HCT116 (cell line): ENCODE measurements around the gene SLC4A2. TPM values are rescaled to one million over a fixed set of nuclear protein-coding genes. Genes with fewer than 3 reads are reported as not detected.
A peak's percentile ranks its signal among the peaks of the same experiment; 100 is the strongest.

Experiments
- ATAC-seq: fragments of 200-7000 bp; cut with Tn5 transposase; 2 replicates; pipeline ENCODE4 v1.9.1; 2020; ENCODE audit warnings: mild to moderate bottlenecking, moderate library complexity
- BruUV-seq: library from RNA; stranded (reverse); fragments of 400-500 nt; replicated peaks from 2 replicates; lab custom pipeline; 2021; lab: Mats Ljungman, UMichigan
- CTCF ChIA-PET: fragments of 300-600 bp; sonication (Branson Sonifier 250); formaldehyde crosslinking; loops from one replicate; lab custom pipeline; 2021; ENCODE audit warnings: antibody characterized with exemption; lab: Charles Lee
- POLR2A ChIA-PET: fragments of 300-600, 350-600 bp; sonication (Branson Sonifier 250); formaldehyde crosslinking; loops from one replicate; lab custom pipeline; 2021; ENCODE audit warnings: antibody characterized with exemption; lab: Charles Lee
- RAD21 ChIA-PET, 2 experiments: fragments of 300-600 bp; sonication (Branson Sonifier 250); formaldehyde crosslinking; loops; one replicate each; lab custom pipeline; 2023; ENCODE audit warnings: low total read pairs in 2 of 2; ENCODE audit not compliant: uncharacterized antibody in 2 of 2, unreplicated experiment in 2 of 2, low non-redundant PET in 1 of 2; lab: Charles Lee
- DNase-seq: peaks from one replicate; pipeline ENCODE4 v3.0.0-alpha.2; 2010; ENCODE audit warnings: low read depth, low spot score
- H2AFZ ChIP-seq: fragments of 200-600 bp; shearing (Covaris generic), sonication (generic); 2 replicates; pipeline ENCODE4 v1.6.1; 2017; ENCODE audit warnings: low read depth, mixed run types, mixed read lengths, antibody characterized with exemption, low read length; ENCODE audit not compliant: poor library complexity, severe bottlenecking
- H3K27ac ChIP-seq: 2 replicates; pipeline ENCODE4 v1.5.1; 2012; ENCODE audit warnings: low read depth, low read length
- H3K27me3 ChIP-seq: fragments of 200-600 bp; sonication (generic); 2 replicates; pipeline ENCODE4 v1.6.1; 2016; ENCODE audit warnings: mixed run types, low read length, mixed read lengths; ENCODE audit not compliant: insufficient read depth
- H3K36me3 ChIP-seq, 2 experiments: fragments of 200-500 bp in 1 of 2; fragments of 200-600 bp in 1 of 2; sonication (Bioruptor generic) in 1 of 2; sonication (generic) in 1 of 2; 2 replicates each; pipeline versions ENCODE4 v1.5.1 to v1.6.1; 2014 to 2016; ENCODE audit warnings: low read length in 2 of 2, inconsistent platforms in 1 of 2, mixed read lengths in 1 of 2, mixed run types in 1 of 2; ENCODE audit not compliant: insufficient read depth in 2 of 2, control insufficient read depth in 1 of 2
- H3K4me1 ChIP-seq, 2 experiments: fragments of 200-600 bp in 1 of 2; sonication (generic) in 1 of 2; 2 replicates each; pipeline versions ENCODE4 v1.5.1 to v1.6.1; 2012 to 2017; ENCODE audit warnings: low read length in 2 of 2, inconsistent platforms in 1 of 2, mild to moderate bottlenecking in 1 of 2, mixed read lengths in 1 of 2, mixed run types in 1 of 2, moderate library complexity in 1 of 2; ENCODE audit not compliant: insufficient read depth in 2 of 2, control insufficient read depth in 1 of 2
- H3K4me2 ChIP-seq: fragments of 200-600 bp; sonication (generic); 2 replicates; pipeline ENCODE4 v1.6.1; 2017; ENCODE audit warnings: mixed run types, low read length, mixed read lengths
- H3K4me3 ChIP-seq, 2 experiments: fragments of 200-600 bp in 1 of 2; sonication (generic) in 1 of 2; replicated peaks in 1 of 2; 2 replicates each; pipeline ENCODE4 v1.5.1; 2011 to 2016; ENCODE audit warnings: low read length in 2 of 2, control low read depth in 1 of 2, low read depth in 1 of 2, mild to moderate bottlenecking in 1 of 2, mixed read lengths in 1 of 2, mixed run types in 1 of 2
- H3K79me2 ChIP-seq: fragments of 200-600 bp; sonication (generic); 2 replicates; pipeline ENCODE4 v1.6.1; 2017; ENCODE audit warnings: mild to moderate bottlenecking, mixed run types, low read length, moderate library complexity, mixed read lengths; ENCODE audit not compliant: insufficient read depth
- H3K9ac ChIP-seq: fragments of 200-600 bp; sonication (generic); 2 replicates; pipeline ENCODE4 v1.6.1; 2016; ENCODE audit warnings: low read length, mixed read lengths
- H3K9me2 ChIP-seq: fragments of 200-600 bp; sonication (generic), shearing (Covaris generic); 2 replicates; pipeline ENCODE4 v1.6.1; 2017; ENCODE audit warnings: mixed run types, mild to moderate bottlenecking, moderate library complexity; ENCODE audit not compliant: insufficient read depth
- H3K9me3 ChIP-seq, 2 experiments: fragments of 200-500 bp in 1 of 2; fragments of 200-600 bp in 1 of 2; sonication (Bioruptor generic) in 1 of 2; sonication (generic) in 1 of 2; 2 replicates each; pipeline ENCODE4 v1.6.1; 2014 to 2017; ENCODE audit warnings: low read length in 2 of 2, mixed read lengths in 2 of 2, inconsistent platforms in 1 of 2, low read depth in 1 of 2, mild to moderate bottlenecking in 1 of 2, mixed run types in 1 of 2, moderate library complexity in 1 of 2; ENCODE audit not compliant: control insufficient read depth in 1 of 2, insufficient read depth in 1 of 2
- H4K20me1 ChIP-seq: fragments of 200-600 bp; sonication (generic), shearing (Covaris generic); 2 replicates; pipeline ENCODE4 v1.6.1; 2017; ENCODE audit warnings: mixed run types, mild to moderate bottlenecking, moderate library complexity; ENCODE audit not compliant: insufficient read depth
- POLR2AphosphoS5 ChIP-seq: IDR thresholded peaks from 2 replicates; pipeline ENCODE4 v1.6.1; 2011; ENCODE audit warnings: mild to moderate bottlenecking, low read depth, low read length, moderate library complexity
- RAD21 ChIP-seq: IDR thresholded peaks from 2 replicates; pipeline ENCODE4 v1.6.1; 2012; ENCODE audit warnings: low read depth, mild to moderate bottlenecking
- intact Hi-C: fragments of 100-400 bp; cut with micrococcal nuclease; formaldehyde crosslinking; loops from 2 replicates; pipeline ENCODE4 v1.10.0; 2022
- total RNA-seq: library from RNA; stranded (reverse); gene quantifications from one replicate; pipeline ENCODE4 v1.2.1, GENCODE V29; 2021; ENCODE audit not compliant: unreplicated experiment
- TF ChIP-seq, protein P1 (sequence below): IDR thresholded peaks from 2 replicates; pipeline ENCODE4 v1.6.1; 2011; ENCODE audit warnings: mild to moderate bottlenecking, low read length, moderate library complexity; ENCODE audit not compliant: insufficient replicate concordance; ENCODE audit errors: extremely low read depth

The SLC4A2 gene
- total RNA-seq, 1 experiment from 2014 or later: 240 TPM

DNA sequence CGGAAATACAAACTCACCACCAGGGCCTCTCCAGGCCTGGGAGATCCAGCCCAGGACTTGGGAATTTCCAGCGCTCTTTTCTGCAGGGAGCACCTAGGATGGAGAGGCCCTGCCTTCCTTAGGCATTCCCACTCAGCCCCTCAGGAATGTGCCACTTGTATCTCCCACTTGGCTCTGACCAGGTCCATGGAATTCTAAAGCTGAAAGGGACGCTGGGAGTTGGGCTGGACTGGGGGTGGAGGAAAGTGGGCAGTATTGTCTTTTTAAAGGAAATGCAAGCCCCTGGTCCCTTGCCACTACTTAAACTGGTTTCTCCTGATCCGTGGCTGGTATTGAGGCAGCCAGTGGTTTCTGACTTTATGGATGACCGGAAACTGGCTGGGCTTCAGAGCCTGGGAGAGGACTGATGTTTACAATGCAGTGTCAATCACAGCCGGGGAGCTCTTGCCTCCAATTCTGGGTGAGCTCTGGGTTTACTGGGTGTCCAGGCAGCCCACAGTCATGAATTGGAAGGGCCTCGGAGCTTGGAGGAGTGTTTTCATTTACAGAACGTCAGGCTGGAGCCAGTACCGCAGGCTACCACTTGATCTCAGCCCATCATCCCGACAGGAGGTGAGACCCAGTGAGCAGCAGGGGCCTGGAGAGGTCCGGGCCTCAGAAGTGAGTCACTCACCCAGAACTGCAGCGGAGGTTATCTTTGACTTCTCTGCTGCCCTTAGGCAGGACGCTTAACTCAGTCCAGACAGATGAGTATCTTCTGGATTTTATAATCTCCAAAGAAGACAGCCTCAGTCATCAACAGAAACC lies 54.2 kb downstream of the SLC4A2 start:
- intact Hi-C loops: loop anchor here (5.0 kb wide), 2 partner anchors 86 to 336 kb away; partner anchors contain the start of gene ABCB8
- H4K20me1 ChIP-seq: no peaks in the 10 kb centered on the region; the same call in 1 of the 2 replicates
- POLR2A ChIA-PET: interaction anchor here (1.0 to 1.1 kb wide), 2 partner anchors 33 to 103 kb away, joined by 3 read pairs; partner anchors contain the start of gene FASTK
- peak; percentile 76 for DNase-seq
- peak; percentile 44 for ATAC-seq
- no peaks in the 10 kb centered on the region for H3K9me2 ChIP-seq
- no peak for TF ChIP-seq RAD21
- TF ChIP-seq, protein P1, sequence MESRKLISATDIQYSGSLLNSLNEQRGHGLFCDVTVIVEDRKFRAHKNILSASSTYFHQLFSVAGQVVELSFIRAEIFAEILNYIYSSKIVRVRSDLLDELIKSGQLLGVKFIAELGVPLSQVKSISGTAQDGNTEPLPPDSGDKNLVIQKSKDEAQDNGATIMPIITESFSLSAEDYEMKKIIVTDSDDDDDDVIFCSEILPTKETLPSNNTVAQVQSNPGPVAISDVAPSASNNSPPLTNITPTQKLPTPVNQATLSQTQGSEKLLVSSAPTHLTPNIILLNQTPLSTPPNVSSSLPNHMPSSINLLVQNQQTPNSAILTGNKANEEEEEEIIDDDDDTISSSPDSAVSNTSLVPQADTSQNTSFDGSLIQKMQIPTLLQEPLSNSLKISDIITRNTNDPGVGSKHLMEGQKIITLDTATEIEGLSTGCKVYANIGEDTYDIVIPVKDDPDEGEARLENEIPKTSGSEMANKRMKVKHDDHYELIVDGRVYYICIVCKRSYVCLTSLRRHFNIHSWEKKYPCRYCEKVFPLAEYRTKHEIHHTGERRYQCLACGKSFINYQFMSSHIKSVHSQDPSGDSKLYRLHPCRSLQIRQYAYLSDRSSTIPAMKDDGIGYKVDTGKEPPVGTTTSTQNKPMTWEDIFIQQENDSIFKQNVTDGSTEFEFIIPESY: no peak
- TF ChIP-seq POLR2AphosphoS5: no peak
- TF ChIP-seq, all 23 proteins: peak for 0
- H3K27ac ChIP-seq: peak overlapping the region; percentile 82
- CTCF ChIA-PET: interaction anchor here (1.0 to 4.3 kb wide), 4 partner anchors 10 to 215 kb away, joined by 3 to 18 read pairs (median 4); partner anchors contain the start of gene ABCB8
- BruUV-seq: no TSS peak
- peak overlapping the region; percentile 58 for H3K9ac ChIP-seq
- no peaks in the 10 kb centered on the region for H3K27me3 ChIP-seq
- H3K4me1 ChIP-seq: peaks cover 33 to 74% of the 10 kb centered on the region in 2 experiments
- H3K4me2 ChIP-seq: peak overlapping the region; percentile 88
- no peaks in the 10 kb centered on the region for H3K9me3 ChIP-seq
- H3K79me2 ChIP-seq: peaks cover 81% of the 10 kb centered on the region
- H3K4me3 ChIP-seq: peak overlapping the region; percentile 42 to 53
- no peak overlapping the region for H2AFZ ChIP-seq
- H3K36me3 ChIP-seq: peaks cover 4 to 6% of the 10 kb centered on the region in 2 experiments; a peak in 3 of 4 replicates
- RAD21 ChIA-PET: interaction anchor here (0.6 to 0.7 kb wide), 2 partner anchors 51 to 135 kb away, joined by 3 to 6 read pairs; no protein-coding TSS in a partner anchor
